SH-SY5Y (cell line): ENCODE results near the gene CRIM1.

Source experiments
- GATA2 ChIP-seq: IDR thresholded peaks from 2 replicates; pipeline ENCODE4 v1.6.1; 2011; ENCODE audit warnings: mild to moderate bottlenecking, low read depth, low read length
- GATA3 ChIP-seq: IDR thresholded peaks from 2 replicates; pipeline ENCODE4 v1.6.1; 2011; ENCODE audit warnings: low read depth, mild to moderate bottlenecking, low read length, moderate library complexity

Gene CRIM1

GRCh38 chr2:36355151-36355889 is at the start of gene CRIM1:
TSS of gene CRIM1 (plus strand) at chr2:36355778. CDS start at chr2:36356293, 515 bp downstream.
- TF ChIP-seq GATA3 = no peak
- TF ChIP-seq GATA2 = no peak

- TF ChIP-seq GATA2 (no peak), GATA3 (no peak)
Observed at GRCh38 chr2:36307441-36307840, 48.1 kb upstream of the CRIM1 start.

GRCh38 chr2:36318547-36318946 is 37.0 kb upstream of the CRIM1 start:
- TF ChIP-seq GATA3 = no peak
- TF ChIP-seq GATA2 = no peak

GRCh38 chr2:36322108-36322507 is 33.5 kb upstream of the CRIM1 start:
- TF ChIP-seq GATA2 = no peak
- no peak for TF ChIP-seq GATA3

GRCh38 chr2:36326286-36326685 is 29.3 kb upstream of the CRIM1 start:
- TF ChIP-seq GATA3 (no peak), GATA2 (no peak)

- no peak for TF ChIP-seq GATA3
Observed at GRCh38 chr2:36329251-36329650, 26.3 kb upstream of the CRIM1 start.

- TF ChIP-seq GATA3 (no peak), GATA2 (no peak)
Observed at GRCh38 chr2:36329746-36330472, 25.7 kb upstream of the CRIM1 start.

GRCh38 chr2:36330473-36331395 is 24.8 kb upstream of the CRIM1 start:
- TF ChIP-seq GATA3 (no peak), GATA2 (no peak)

GRCh38 chr2:36333350-36334012 is 22.1 kb upstream of the CRIM1 start:
- TF ChIP-seq GATA2 (no peak), GATA3 (no peak)

GRCh38 chr2:36335597-36335996 is 20.0 kb upstream of the CRIM1 start:
- TF ChIP-seq GATA2 (no peak), GATA3 (no peak)

GRCh38 chr2:36336321-36336720 is 19.3 kb upstream of the CRIM1 start:
- TF ChIP-seq GATA2 = no peak
- TF ChIP-seq GATA3 = no peak

GRCh38 chr2:36337354-36337753 is 18.2 kb upstream of the CRIM1 start:
- TF ChIP-seq GATA2 (no peak), GATA3 (no peak)

GRCh38 chr2:36338124-36338826 is 17.3 kb upstream of the CRIM1 start:
- TF ChIP-seq GATA2 = no peak
- TF ChIP-seq GATA3 = no peak
